ENCODE results near the gene MRPL17.
"Not testable (repeated sequence)": the region's sequence is repeated elsewhere in the genome, so short reads cannot be mapped to it uniquely, and the experiment has no call there.

Gene MRPL17

GRCh38 chr11:6682936-6683861 is at the start of gene MRPL17:
MRPL17 (minus strand) TSS chr11:6683340; CDS start chr11:6683296, 44 bp downstream.
- peak; percentile 91 to 100 for DNase-seq (ENCODE audit: low read depth in 1 of 2, low spot score in 1 of 2)

DNA sequence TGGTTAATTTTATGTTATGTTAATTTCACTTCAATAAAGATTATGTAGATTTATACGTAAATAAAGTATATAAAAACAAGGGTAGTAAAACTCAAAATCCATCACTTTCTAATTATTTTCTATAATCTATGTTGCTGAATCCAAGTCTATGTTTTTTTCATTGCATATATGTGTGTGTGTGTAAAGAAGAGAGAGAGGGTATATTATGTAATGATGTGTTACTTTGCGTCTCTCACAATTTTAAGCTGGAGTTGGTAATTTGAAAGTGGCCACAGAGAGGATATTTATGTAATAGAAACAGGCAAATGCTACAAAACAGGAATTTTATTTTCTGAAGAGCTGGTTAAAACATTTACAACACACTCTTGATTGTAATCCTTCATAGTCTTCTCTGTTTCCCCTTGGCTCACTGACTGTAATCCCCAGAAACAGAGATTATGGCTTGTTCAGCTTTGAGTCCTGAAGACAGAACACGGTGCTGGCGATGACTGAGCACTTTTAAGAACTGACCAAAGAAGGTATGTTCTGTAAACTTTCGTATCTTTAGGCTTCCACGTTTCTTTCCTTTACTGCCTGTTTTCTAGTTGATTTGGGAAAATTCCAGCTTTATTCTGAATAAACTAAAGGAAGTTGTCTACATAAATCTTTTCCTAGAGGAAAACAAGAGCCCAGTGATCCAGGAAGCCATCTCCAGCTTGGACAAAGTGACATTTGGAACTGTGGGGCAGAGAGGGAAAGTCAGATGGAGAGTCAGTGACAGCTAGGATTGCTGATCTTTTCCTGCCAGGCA is 45.0 kb upstream of the MRPL17 start:
- DNase-seq (ENCODE audit: low read depth in 1 of 2, low spot score in 1 of 2) = no peak

GRCh38 chr11:6725386-6725896 is 42.3 kb upstream of the MRPL17 start:
- no peak for DNase-seq (ENCODE audit: low read depth in 1 of 2, low spot score in 1 of 2)

DNA sequence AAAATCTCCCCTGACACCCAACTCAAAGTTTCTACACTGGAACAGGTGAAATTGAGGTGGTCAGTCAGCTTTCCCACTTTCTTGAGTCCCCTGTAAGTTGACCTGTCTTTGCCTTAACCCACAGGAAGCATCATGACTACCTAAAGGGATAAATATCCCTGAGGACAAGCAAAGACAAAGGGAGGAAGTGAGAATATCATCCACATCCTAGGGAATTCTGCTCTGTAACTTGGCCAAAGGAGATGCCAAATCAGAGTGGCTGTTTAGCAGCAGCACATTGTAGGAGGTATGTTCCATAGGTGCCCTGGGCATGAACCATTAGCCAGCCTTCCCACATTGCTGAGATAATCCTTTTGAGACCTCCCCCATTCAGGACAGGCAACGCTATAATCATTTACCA is 40.9 kb upstream of the MRPL17 start:
- no peak for DNase-seq (ENCODE audit: low read depth in 1 of 2, low spot score in 1 of 2)

DNA sequence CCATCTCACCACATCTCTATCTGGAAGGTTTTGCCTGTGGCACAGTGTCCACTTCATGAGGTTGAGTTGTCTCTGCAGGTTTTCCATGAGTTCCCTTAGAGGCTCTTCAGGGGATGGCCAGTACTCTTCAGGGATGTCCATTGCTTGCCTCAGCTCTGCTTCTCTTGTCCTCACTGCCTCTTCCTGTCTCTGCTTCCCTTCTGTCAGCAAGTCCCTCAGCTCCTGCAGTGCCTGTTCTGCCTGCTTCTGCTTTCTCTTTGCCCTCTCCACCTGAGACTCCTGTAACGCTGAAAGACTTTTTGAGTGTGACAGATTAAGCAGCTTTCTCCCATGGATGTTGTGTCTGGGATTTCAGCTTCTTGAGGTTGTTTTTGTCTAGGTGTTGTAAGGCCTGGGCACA is 38.2 kb upstream of the MRPL17 start:
- no peak for DNase-seq (ENCODE audit: low read depth in 1 of 2, low spot score in 1 of 2)

DNA sequence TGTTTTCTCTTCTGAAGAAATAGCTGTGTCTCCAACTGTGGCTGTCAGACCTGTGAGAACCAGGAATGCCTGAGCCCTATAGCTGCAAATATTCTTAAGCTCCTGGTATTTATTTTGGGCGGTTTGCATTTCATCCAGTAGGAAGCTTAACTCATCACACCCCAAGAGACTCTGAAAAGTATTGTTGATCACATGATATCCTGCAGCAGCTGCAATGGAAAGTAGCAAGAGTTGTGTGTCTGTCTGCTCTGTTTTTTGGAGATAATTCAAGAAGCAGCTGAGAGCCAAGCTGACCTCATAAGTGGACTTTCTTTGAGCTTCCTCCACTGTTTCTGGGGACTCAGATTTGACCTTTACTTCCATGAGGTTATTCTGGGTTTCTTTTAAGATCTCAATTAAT is 36.4 kb upstream of the MRPL17 start:
- DNase-seq (ENCODE audit: low read depth in 1 of 2, low spot score in 1 of 2) = no peak

- no peak for DNase-seq (ENCODE audit: low read depth in 1 of 2, low spot score in 1 of 2)
These were observed 34.3 kb upstream of the MRPL17 start for GRCh38 chr11:6717426-6717825.

DNA sequence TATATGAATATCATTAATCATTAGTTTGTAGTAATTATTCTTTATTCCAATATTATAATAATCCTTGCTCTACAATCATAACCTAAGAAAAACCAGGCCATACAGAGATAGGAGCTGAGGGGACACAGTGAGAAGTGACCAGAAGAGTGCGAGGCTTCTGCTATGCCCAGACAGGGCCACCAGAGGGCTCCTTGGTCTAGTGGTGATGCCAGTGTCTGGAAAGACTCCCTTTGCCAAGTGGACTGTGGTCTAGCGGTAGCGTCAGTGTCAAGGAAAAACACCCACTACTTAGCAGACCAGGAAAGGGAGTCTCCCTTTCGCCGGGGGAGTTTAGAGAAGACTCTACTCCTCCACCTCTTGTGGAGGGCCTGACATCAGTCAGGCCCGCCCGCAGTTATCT is 28.4 kb upstream of the MRPL17 start:
- peak; percentile 24 to 38 for DNase-seq (ENCODE audit: low read depth in 1 of 2, low spot score in 1 of 2)

DNA sequence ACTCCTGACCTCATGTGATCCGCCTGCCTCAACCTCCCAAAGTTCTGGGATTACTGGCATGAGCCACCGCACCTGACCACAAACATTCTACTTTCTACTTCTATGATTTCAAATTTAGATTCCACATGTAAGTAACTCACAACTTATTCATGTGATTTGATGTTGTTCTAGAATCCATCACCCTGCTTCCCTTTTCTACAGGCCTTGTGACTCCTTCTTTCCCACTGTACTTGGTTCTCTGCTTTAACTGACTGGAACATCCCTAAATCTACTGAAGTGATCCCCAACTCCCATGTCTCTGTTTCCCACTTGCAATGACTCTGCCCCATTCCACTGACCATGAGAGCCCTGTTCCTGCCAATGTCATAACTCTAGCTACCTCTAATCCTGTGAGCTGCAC is 25.7 kb upstream of the MRPL17 start:
- DNase-seq (ENCODE audit: low read depth in 1 of 2, low spot score in 1 of 2) = no peak

DNA sequence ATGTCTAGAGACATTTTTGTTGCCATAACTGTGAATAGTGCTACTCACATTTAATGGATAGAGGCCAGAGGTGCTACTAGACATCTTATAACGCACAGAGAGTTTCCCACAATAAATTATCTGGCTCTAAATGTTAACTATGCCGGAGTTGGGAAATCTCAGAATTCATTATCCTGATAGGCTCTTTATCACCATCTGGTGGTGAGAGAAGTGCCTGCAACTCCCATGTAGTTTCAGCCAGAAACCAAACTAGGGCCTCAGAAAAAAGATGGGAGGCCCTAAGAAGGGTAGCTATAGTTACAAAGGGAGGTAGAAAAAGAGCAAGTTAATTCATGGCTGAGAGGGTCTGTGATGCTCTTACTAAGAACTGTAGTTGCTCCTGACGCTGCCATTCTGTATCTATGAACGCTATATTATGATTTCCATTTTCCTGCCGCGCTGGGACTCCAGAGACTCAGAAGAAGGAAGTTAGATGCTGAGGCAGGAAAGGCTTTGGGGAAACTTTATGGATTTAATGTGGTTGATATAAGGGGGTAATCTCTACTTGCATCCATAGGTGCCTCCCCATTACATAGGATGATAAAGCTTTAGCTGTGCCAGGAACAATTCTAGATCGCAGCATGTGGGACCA is 22.9 kb upstream of the MRPL17 start:
- DNase-seq (ENCODE audit: low read depth in 1 of 2, low spot score in 1 of 2) = peak in 1 of 2 donors; percentile 30

GRCh38 chr11:6703247-6704063 is 20.3 kb upstream of the MRPL17 start:
- no peak for DNase-seq (ENCODE audit: low read depth in 1 of 2, low spot score in 1 of 2)

DNA sequence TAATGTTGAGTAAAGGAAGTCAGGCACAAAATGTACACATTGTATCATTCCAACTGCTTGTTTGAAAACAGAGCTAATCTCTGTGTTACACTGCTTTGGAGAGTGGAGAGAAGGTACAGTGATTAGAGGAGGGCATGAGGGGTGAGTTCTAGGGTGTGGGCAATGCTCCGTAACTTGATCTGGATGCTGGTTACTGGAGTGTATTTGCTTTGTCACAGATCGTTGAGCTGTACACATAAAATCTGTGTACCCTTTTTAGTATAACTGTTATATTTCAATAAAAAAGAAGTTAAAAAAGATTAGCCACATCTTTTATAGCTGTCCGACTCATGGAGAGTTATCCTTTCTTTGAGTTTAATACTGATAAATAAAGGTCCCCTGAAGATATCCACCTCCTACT is 18.8 kb upstream of the MRPL17 start:
- not testable (repeated sequence) for DNase-seq (ENCODE audit: low read depth in 1 of 2, low spot score in 1 of 2)

DNA sequence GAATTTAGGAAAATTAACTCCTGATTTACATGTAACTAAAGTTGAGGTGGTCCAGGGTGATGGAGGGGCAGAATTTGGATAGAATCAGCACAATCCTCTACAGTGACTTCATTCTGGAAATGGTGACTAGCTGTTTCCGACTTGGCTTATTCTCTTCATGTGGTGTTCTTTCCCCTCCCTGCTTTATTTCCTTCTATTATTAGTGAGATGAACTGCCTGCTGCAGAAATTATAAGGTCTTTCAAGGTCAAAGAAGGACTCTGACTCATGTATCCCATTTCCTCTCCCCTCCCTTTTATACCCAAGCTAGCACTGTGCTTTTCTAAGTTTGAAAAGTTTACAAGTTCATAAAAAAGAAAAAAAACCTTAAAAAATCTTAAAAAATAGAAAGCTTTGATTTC is 12.2 kb upstream of the MRPL17 start:
- DNase-seq (ENCODE audit: low read depth in 1 of 2, low spot score in 1 of 2) = peak in 1 of 2 donors; percentile 25

DNA sequence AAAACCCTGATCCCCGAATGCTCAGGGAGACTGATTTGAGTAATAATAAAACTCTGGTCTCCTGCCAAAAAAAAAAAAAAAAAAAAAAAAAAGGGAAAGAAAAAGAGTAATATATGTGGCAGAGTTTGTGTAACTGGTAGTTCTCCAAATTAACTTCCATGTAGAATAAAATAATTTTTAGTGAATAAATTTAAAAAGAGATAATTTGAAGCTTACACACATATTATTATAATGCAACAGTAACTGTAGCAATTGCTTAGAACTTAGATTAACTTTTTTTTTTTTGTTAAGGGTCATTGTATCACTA is 11.0 kb upstream of the MRPL17 start:
- no peak for DNase-seq (ENCODE audit: low read depth in 1 of 2, low spot score in 1 of 2)

- DNase-seq (ENCODE audit: low read depth in 1 of 2, low spot score in 1 of 2) = peak in 1 of 2 donors; percentile 67
These were observed 10.4 kb upstream of the MRPL17 start for GRCh38 chr11:6693342-6694228.

- no peak for DNase-seq (ENCODE audit: low read depth in 1 of 2, low spot score in 1 of 2)
These were observed 9.0 kb upstream of the MRPL17 start for GRCh38 chr11:6692128-6692527.

GRCh38 chr11:6690431-6691132 is 7.4 kb upstream of the MRPL17 start:
- DNase-seq (ENCODE audit: low read depth in 1 of 2, low spot score in 1 of 2) = not testable (repeated sequence)

- DNase-seq (ENCODE audit: low read depth in 1 of 2, low spot score in 1 of 2) = no peak
These were observed 4.7 kb upstream of the MRPL17 start for GRCh38 chr11:6687876-6688275.

DNA sequence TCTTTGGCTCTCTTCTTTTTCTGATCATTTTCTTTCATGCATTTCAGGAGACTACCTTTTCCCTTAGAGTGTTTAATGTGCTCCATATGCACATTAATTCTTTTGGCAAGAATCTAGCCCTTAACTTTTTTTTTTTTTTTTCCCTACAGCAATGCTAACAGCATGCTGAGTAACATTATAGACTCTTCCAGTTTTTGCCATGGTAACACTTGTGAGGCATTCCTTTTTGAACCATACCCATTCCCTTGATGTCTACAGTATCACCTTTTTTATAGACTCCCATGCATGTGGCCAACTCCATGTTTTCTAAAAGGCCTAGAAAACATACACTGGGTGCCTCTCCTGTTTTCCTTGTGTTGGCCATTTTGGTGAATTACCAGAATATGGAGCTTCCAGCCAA is 2.9 kb upstream of the MRPL17 start:
- no peak for DNase-seq (ENCODE audit: low read depth in 1 of 2, low spot score in 1 of 2)

Data from activated CD4-positive, alpha-beta T cell treated with anti-CD3 and anti-CD28 coated beads, Interleukin-2, amount 50 U/mL, for 24 hours (primary cell).